Choroid plexus epithelial cell (primary cell): Measurements from ENCODE around the gene RENBP.

Experiments
- DNase-seq: peaks from one replicate; pipeline ENCODE4 v3.0.0-alpha.2; 2010; ENCODE audit warnings: low read depth
- H3K4me3 ChIP-seq: 2 replicates; pipeline ENCODE4 v1.5.1; 2011; ENCODE audit warnings: low read depth, mild to moderate bottlenecking, control low read depth, low read length, moderate library complexity
- CTCF ChIP-seq: conservative IDR thresholded peaks from 2 replicates; pipeline ENCODE4 v1.5.1; 2011; ENCODE audit warnings: low read depth, mild to moderate bottlenecking, control low read depth, inconsistent platforms, low read length, moderate library complexity

RENBP gene

GRCh38 chrX:153954558-153955227 lies 10.2 kb upstream of the RENBP start:
- DNase-seq: no peak
- no peak overlapping the region for H3K4me3 ChIP-seq
- no peak for TF ChIP-seq CTCF

GRCh38 chrX:153953892-153954557 lies 9.6 kb upstream of the RENBP start:
- no peak for TF ChIP-seq CTCF
- H3K4me3 ChIP-seq: no peak overlapping the region
- no peak for DNase-seq

- DNase-seq: peak; percentile 62
- no peak overlapping the region for H3K4me3 ChIP-seq
Measured at GRCh38 chrX:153953342-153953830, 8.9 kb upstream of the RENBP start.

GRCh38 chrX:153952373-153953026 lies 8.1 kb upstream of the RENBP start:
- no peak for DNase-seq
- no peak for TF ChIP-seq CTCF
- H3K4me3 ChIP-seq: no peak overlapping the region

More at GRCh38 chrX:153953342-153953830, 8.9 kb upstream of the RENBP start:
- peak; percentile 83 for TF ChIP-seq CTCF

- DNase-seq: no peak
- TF ChIP-seq CTCF: no peak
- H3K4me3 ChIP-seq: no peak overlapping the region
Measured at GRCh38 chrX:153951683-153952372, 7.4 kb upstream of the RENBP start.

- no peak for DNase-seq
- TF ChIP-seq CTCF: no peak
- no peak overlapping the region for H3K4me3 ChIP-seq
Measured at GRCh38 chrX:153950127-153950526, 5.7 kb upstream of the RENBP start.
